H1 (cell line): ENCODE results near the gene PLB1. TPM values are rescaled to one million over a fixed set of nuclear protein-coding genes. Genes with fewer than 3 reads are reported as not detected.

ENCODE experiments used
- EGR1 ChIP-seq: IDR thresholded peaks from 2 replicates; pipeline ENCODE4 v1.6.1; 2011; ENCODE audit warnings: low read depth, low read length, borderline replicate concordance
- MAFK ChIP-seq: IDR thresholded peaks from 2 replicates; pipeline ENCODE4 v1.6.1; 2012; ENCODE audit warnings: low read depth, mild to moderate bottlenecking, improper control_type of control experiment, low read length
- SIX5 ChIP-seq: IDR thresholded peaks from 2 replicates; pipeline ENCODE4 v1.6.1; 2011; ENCODE audit warnings: mild to moderate bottlenecking, low read depth, low read length
- SP2 ChIP-seq: IDR thresholded peaks from 2 replicates; pipeline ENCODE4 v1.6.1; 2012; ENCODE audit warnings: mild to moderate bottlenecking, low read length, inconsistent platforms
- ZNF274 ChIP-seq: IDR thresholded peaks from 2 replicates; pipeline ENCODE4 v1.7.0; 2012; ENCODE audit warnings: low read length, borderline replicate concordance; ENCODE audit errors: extremely low read depth
- polyA plus RNA-seq, 7 experiments: library from polyadenylated mRNA; depleted of rRNA in 3 of 7; stranded (reverse) in 5 of 7; unstranded in 2 of 7; fragments of >200 nt in 5 of 7; fragments of 200-250 nt in 2 of 7; gene quantifications; 1 replicate in 5 of 7; 2 replicates in 1 of 7; 4 replicates in 1 of 7; pipeline versions ENCODE4 v1.2.1 to v1.2.3, GENCODE V29; 2011 to 2013; ENCODE audit warnings: missing spikeins in 2 of 7, mixed read lengths in 2 of 7
- total RNA-seq: library from RNA; stranded (reverse); fragmentation: NEBNext Ultra II Directional; extraction: Animal tissue kit (Norgen Biotek cat#: 25700); gene quantifications from 2 replicates; pipeline ENCODE4 v1.2.1, GENCODE V29; 2021

Gene PLB1
- total and polyA plus RNA-seq, 2 of the 8 experiments (the other 6 are each of a cell fraction or from before 2014, with no cell fraction given), result 0.20 to 0.36 TPM

- TF ChIP-seq EGR1 (no peak), ZNF274 (no peak), SIX5 (no peak), MAFK (no peak), SP2 (no peak)
These were observed 32.0 kb upstream of the PLB1 start (continued) for GRCh38 chr2:28463893-28464292.
